ENCODE data around the gene FHOD3. TPM values are rescaled to one million over a fixed set of nuclear protein-coding genes. Genes with fewer than 3 reads are reported as not detected.
"Not testable (repeated sequence)": the region's sequence is repeated elsewhere in the genome, so short reads cannot be mapped to it uniquely, and the experiment has no call there.

The FHOD3 gene
- total and polyA plus RNA-seq, 9 donors = 27.1 to 36.8 (median 33.7) TPM

- H3K4me1 ChIP-seq (ENCODE audit: control insufficient read depth, insufficient read depth, low read length) = peaks cover 5% of the 10 kb centered on the region
- no peak overlapping the region for H3K27ac ChIP-seq (ENCODE audit: low read length)
- H3K9me3 ChIP-seq (replicated peaks; ENCODE audit: control insufficient read depth, low read depth, low read length) = no peaks in the 10 kb centered on the region
- DNase-seq = no peak
- no peak overlapping the region for H3K4me3 ChIP-seq (ENCODE audit: low read length)
- no peaks in the 10 kb centered on the region for H3K36me3 ChIP-seq (ENCODE audit: control insufficient read depth, insufficient read depth, low read length)
- no peaks in the 10 kb centered on the region for H3K27me3 ChIP-seq (ENCODE audit: control insufficient read depth, insufficient read depth, low read length)
Observed at GRCh38 chr18:36341944-36342343, 44.4 kb downstream of the FHOD3 start.

GRCh38 chr18:36348331-36348730 is 50.8 kb downstream of the FHOD3 start:
- Histone ChIP-seq H3K4me3 (ENCODE audit: low read length) (no peak overlapping the region), H3K4me1 (ENCODE audit: control insufficient read depth, insufficient read depth, low read length) (peaks cover 3% of the 10 kb centered on the region), H3K9me3 (replicated peaks; ENCODE audit: control insufficient read depth, low read depth, low read length) (no peaks in the 10 kb centered on the region), H3K36me3 (ENCODE audit: control insufficient read depth, insufficient read depth, low read length) (no peaks in the 10 kb centered on the region), H3K27me3 (ENCODE audit: control insufficient read depth, insufficient read depth, low read length) (no peaks in the 10 kb centered on the region), H3K27ac (ENCODE audit: low read length) (no peak overlapping the region)
- WGBS (ENCODE audit: insufficient coverage) = 50% methylated on average over 2 of the region's 3 CpGs
- no peak for DNase-seq

- Histone ChIP-seq H3K9me3 (replicated peaks; ENCODE audit: control insufficient read depth, low read depth, low read length) (peaks cover 2% of the 10 kb centered on the region), H3K27me3 (ENCODE audit: control insufficient read depth, insufficient read depth, low read length) (no peaks in the 10 kb centered on the region), H3K36me3 (ENCODE audit: control insufficient read depth, insufficient read depth, low read length) (no peaks in the 10 kb centered on the region), H3K4me1 (ENCODE audit: control insufficient read depth, insufficient read depth, low read length) (peaks cover 3% of the 10 kb centered on the region), H3K27ac (ENCODE audit: low read length) (no peak overlapping the region), H3K4me3 (ENCODE audit: low read length) (no peak overlapping the region)
- WGBS (ENCODE audit: insufficient coverage) = 90% methylated on average over 2 of the region's 6 CpGs
- DNase-seq = no peak
Observed at GRCh38 chr18:36348971-36349417, 51.5 kb downstream of the FHOD3 start.

GRCh38 chr18:36349552-36349951 is 52.0 kb downstream of the FHOD3 start:
- Histone ChIP-seq H3K4me3 (ENCODE audit: low read length) (no peak overlapping the region), H3K9me3 (replicated peaks; ENCODE audit: control insufficient read depth, low read depth, low read length) (peaks cover 2% of the 10 kb centered on the region), H3K27me3 (ENCODE audit: control insufficient read depth, insufficient read depth, low read length) (no peaks in the 10 kb centered on the region), H3K27ac (ENCODE audit: low read length) (no peak overlapping the region), H3K36me3 (ENCODE audit: control insufficient read depth, insufficient read depth, low read length) (no peaks in the 10 kb centered on the region), H3K4me1 (ENCODE audit: control insufficient read depth, insufficient read depth, low read length) (peaks cover 3% of the 10 kb centered on the region)
- no peak for DNase-seq
- WGBS (ENCODE audit: insufficient coverage) = 90% methylated on average over 2 of the region's 6 CpGs

GRCh38 chr18:36350251-36350651 is 52.7 kb downstream of the FHOD3 start:
- 63% methylated on average over 1 of the region's 3 CpGs for WGBS (ENCODE audit: insufficient coverage)
- Histone ChIP-seq H3K36me3 (ENCODE audit: control insufficient read depth, insufficient read depth, low read length) (no peaks in the 10 kb centered on the region), H3K27me3 (ENCODE audit: control insufficient read depth, insufficient read depth, low read length) (no peaks in the 10 kb centered on the region), H3K27ac (ENCODE audit: low read length) (no peak overlapping the region), H3K9me3 (replicated peaks; ENCODE audit: control insufficient read depth, low read depth, low read length) (peaks cover 2% of the 10 kb centered on the region), H3K4me3 (ENCODE audit: low read length) (no peak overlapping the region), H3K4me1 (ENCODE audit: control insufficient read depth, insufficient read depth, low read length) (peaks cover 3% of the 10 kb centered on the region)
- DNase-seq = no peak

- no peak for DNase-seq
- Histone ChIP-seq H3K4me3 (ENCODE audit: low read length) (no peak overlapping the region), H3K27ac (ENCODE audit: low read length) (no peak overlapping the region), H3K9me3 (replicated peaks; ENCODE audit: control insufficient read depth, low read depth, low read length) (peaks cover 2% of the 10 kb centered on the region), H3K27me3 (ENCODE audit: control insufficient read depth, insufficient read depth, low read length) (no peaks in the 10 kb centered on the region), H3K36me3 (ENCODE audit: control insufficient read depth, insufficient read depth, low read length) (no peaks in the 10 kb centered on the region), H3K4me1 (ENCODE audit: control insufficient read depth, insufficient read depth, low read length) (peaks cover 3% of the 10 kb centered on the region)
- 48% methylated on average over 2 of the region's 9 CpGs for WGBS (ENCODE audit: insufficient coverage)
Observed at GRCh38 chr18:36350839-36351469, 53.4 kb downstream of the FHOD3 start.

- Histone ChIP-seq H3K36me3 (ENCODE audit: control insufficient read depth, insufficient read depth, low read length) (no peaks in the 10 kb centered on the region), H3K27ac (ENCODE audit: low read length) (no peak overlapping the region), H3K9me3 (replicated peaks; ENCODE audit: control insufficient read depth, low read depth, low read length) (peaks cover 2% of the 10 kb centered on the region), H3K4me1 (ENCODE audit: control insufficient read depth, insufficient read depth, low read length) (peaks cover 3% of the 10 kb centered on the region), H3K4me3 (ENCODE audit: low read length) (no peak overlapping the region), H3K27me3 (ENCODE audit: control insufficient read depth, insufficient read depth, low read length) (no peaks in the 10 kb centered on the region)
- DNase-seq = peak; percentile 40
- WGBS (ENCODE audit: insufficient coverage) = 39% methylated on average over 3 of the region's 3 CpGs
Observed at GRCh38 chr18:36352384-36352783, 54.9 kb downstream of the FHOD3 start.

- Histone ChIP-seq H3K27ac (ENCODE audit: low read length) (no peak overlapping the region), H3K4me1 (ENCODE audit: control insufficient read depth, insufficient read depth, low read length) (peaks cover 3% of the 10 kb centered on the region), H3K9me3 (replicated peaks; ENCODE audit: control insufficient read depth, low read depth, low read length) (peaks cover 2% of the 10 kb centered on the region), H3K27me3 (ENCODE audit: control insufficient read depth, insufficient read depth, low read length) (no peaks in the 10 kb centered on the region), H3K36me3 (ENCODE audit: control insufficient read depth, insufficient read depth, low read length) (no peaks in the 10 kb centered on the region), H3K4me3 (ENCODE audit: low read length) (no peak overlapping the region)
- 92% methylated on average over 5 of the region's 5 CpGs for WGBS (ENCODE audit: insufficient coverage)
- DNase-seq = no peak
Observed at GRCh38 chr18:36354989-36355388, 57.5 kb downstream of the FHOD3 start.

GRCh38 chr18:36355511-36355910 is 58.0 kb downstream of the FHOD3 start:
- 89% methylated on average over 3 of the region's 7 CpGs for WGBS (ENCODE audit: insufficient coverage)
- Histone ChIP-seq H3K36me3 (ENCODE audit: control insufficient read depth, insufficient read depth, low read length) (no peaks in the 10 kb centered on the region), H3K9me3 (replicated peaks; ENCODE audit: control insufficient read depth, low read depth, low read length) (peaks cover 2% of the 10 kb centered on the region), H3K27me3 (ENCODE audit: control insufficient read depth, insufficient read depth, low read length) (no peaks in the 10 kb centered on the region), H3K27ac (ENCODE audit: low read length) (no peak overlapping the region), H3K4me3 (ENCODE audit: low read length) (no peak overlapping the region), H3K4me1 (ENCODE audit: control insufficient read depth, insufficient read depth, low read length) (no peaks in the 10 kb centered on the region)
- DNase-seq = no peak

GRCh38 chr18:36356741-36357140 is 59.2 kb downstream of the FHOD3 start:
- H3K9me3 ChIP-seq (replicated peaks; ENCODE audit: control insufficient read depth, low read depth, low read length); H3K4me3 ChIP-seq (ENCODE audit: low read length): not testable (repeated sequence)
- WGBS (ENCODE audit: insufficient coverage) = no CpG with 5 or more reads among the region's 6 CpGs

GRCh38 chr18:36358141-36358540 is 60.6 kb downstream of the FHOD3 start:
- Histone ChIP-seq H3K4me1 (ENCODE audit: control insufficient read depth, insufficient read depth, low read length) (no peaks in the 10 kb centered on the region), H3K27ac (ENCODE audit: low read length) (no peak overlapping the region), H3K9me3 (replicated peaks; ENCODE audit: control insufficient read depth, low read depth, low read length) (peaks cover 2% of the 10 kb centered on the region), H3K4me3 (ENCODE audit: low read length) (no peak overlapping the region), H3K27me3 (ENCODE audit: control insufficient read depth, insufficient read depth, low read length) (no peaks in the 10 kb centered on the region), H3K36me3 (ENCODE audit: control insufficient read depth, insufficient read depth, low read length) (no peaks in the 10 kb centered on the region)
- 100% methylated on average over 1 of the region's 1 CpG for WGBS (ENCODE audit: insufficient coverage)
- DNase-seq = no peak

More at GRCh38 chr18:36356741-36357140, 59.2 kb downstream of the FHOD3 start:
- H3K27me3 ChIP-seq (ENCODE audit: control insufficient read depth, insufficient read depth, low read length); H3K4me1 ChIP-seq (ENCODE audit: control insufficient read depth, insufficient read depth, low read length); H3K27ac ChIP-seq (ENCODE audit: low read length); H3K36me3 ChIP-seq (ENCODE audit: control insufficient read depth, insufficient read depth, low read length); DNase-seq: not testable (repeated sequence)
